GM18907 (cell line): ENCODE results near the gene PCDHGB5.

Experiments used
- ATAC-seq: cut with Tn5 transposase; IDR thresholded peaks from one replicate; pipeline ENCODE4 v1.9.1; 2021; ENCODE audit warnings: mild to moderate bottlenecking, moderate library complexity; ENCODE audit not compliant: unreplicated experiment

PCDHGB5 gene

DNA sequence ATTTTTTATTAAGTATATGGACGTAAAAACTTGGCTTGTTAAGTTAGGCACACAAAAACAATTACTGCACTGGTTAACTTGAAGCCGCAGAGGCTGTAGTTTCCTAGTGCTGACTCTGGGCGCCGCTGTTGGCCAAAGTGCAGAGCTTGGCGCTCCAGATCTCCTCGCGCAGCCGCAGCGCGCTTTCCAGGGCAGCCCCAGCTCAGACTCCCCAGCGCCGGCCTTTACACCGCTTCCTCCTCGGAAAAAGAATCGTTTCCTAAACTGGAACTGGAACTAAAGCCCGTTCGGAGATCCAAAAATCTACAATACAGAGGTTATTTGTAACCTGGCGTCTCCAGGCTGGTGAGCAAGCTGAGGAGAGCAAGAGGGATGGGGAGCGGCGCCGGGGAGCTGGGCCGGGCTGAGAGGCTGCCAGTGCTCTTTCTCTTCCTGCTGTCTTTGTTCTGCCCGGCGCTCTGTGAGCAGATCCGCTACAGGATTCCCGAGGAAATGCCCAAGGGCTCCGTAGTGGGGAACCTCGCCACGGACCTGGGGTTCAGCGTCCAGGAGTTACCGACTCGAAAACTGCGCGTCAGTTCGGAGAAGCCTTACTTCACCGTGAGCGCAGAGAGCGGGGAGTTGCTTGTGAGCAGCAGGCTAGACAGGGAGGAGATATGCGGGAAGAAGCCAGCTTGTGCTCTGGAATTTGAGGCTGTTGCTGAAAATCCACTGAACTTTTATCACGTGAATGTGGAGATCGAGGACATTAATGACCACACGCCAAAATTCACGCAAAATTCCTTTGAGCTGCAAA lies at the start of gene PCDHGB5:
Gene PCDHGB5 (plus strand): TSS at position 192 of the 796 bp plus-strand sequence. CDS start 181 bp downstream, at position 373.
- ATAC-seq = peak; percentile 58

DNA sequence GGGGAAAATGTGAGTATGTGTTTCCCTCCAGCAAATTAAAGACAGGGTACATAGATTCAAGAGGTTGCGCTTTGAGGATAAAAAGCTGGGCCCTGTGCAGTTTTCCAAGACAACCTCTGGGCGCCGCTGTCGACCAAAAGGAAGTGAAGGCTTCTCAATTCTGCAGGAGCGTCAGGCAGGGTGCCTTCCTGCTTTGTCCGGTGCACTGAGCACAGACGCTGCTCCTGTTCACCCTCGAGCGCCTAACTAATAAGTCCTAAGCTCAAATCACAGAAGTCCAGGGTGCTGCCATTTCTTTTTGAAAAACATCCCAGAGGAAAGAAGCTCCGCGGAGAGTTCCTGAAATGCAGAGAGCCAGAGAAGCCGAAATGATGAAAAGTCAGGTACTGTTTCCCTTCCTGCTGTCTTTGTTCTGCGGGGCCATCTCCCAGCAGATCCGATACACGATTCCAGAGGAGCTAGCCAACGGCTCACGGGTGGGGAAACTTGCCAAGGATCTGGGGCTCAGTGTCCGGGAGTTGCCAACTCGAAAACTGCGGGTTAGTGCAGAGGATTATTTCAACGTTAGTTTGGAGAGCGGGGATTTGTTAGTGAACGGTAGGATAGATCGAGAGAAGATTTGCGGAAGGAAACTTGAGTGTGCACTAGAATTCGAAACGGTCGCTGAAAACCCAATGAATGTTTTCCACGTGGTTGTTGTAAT lies 47.7 kb upstream of the PCDHGB5 start, which contains the start of gene PCDHGB1:
Gene PCDHGB1 (plus strand): TSS at position 183 of the 703 bp plus-strand sequence. CDS start 162 bp downstream, at position 345.
- ATAC-seq = peak; percentile 68

DNA sequence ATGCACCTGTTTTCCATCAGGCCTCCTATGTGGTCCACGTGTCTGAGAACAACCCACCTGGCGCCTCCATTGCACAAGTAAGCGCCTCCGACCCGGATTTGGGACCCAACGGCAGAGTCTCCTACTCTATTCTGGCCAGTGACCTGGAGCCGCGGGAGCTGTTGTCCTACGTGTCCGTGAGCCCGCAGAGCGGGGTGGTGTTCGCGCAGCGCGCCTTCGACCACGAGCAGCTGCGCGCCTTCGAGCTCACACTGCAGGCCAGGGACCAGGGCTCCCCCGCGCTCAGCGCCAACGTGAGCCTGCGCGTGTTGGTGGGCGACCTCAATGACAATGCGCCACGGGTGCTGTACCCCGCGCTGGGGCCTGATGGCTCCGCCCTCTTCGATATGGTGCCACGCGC lies 46.2 kb upstream of the PCDHGB5 start:
- no peak for ATAC-seq

DNA sequence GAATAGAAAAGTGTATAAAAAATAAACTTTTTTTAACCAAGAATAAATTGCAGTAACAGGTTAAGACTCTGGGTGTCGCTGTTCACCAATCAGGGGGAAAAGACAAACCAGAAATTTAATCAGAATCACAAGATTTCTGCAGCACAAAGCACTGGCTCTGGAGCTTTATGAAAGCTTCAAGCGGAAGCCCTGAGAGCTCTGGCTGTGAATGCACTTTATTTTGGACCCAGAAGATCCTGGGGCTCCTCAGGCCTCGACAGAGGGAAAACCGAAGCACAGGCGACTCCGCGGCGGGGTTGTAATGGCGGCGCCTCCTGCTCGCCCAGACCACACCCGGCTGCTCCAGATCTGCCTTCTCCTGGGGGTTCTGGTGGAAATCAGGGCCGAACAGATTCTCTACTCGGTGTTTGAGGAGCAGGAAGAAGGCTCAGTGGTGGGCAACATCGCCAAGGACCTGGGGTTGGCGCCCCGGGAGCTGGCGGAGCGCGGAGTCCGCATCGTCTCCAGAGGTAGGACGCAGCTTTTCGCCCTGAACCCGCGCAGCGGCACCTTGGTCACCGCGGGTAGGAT lies 42.8 kb upstream of the PCDHGB5 start, which contains the start of gene PCDHGA4:
Gene PCDHGA4 (plus strand): TSS at position 122 of the 570 bp plus-strand sequence. CDS start 87 bp downstream, at position 209.
- ATAC-seq = no peak

DNA sequence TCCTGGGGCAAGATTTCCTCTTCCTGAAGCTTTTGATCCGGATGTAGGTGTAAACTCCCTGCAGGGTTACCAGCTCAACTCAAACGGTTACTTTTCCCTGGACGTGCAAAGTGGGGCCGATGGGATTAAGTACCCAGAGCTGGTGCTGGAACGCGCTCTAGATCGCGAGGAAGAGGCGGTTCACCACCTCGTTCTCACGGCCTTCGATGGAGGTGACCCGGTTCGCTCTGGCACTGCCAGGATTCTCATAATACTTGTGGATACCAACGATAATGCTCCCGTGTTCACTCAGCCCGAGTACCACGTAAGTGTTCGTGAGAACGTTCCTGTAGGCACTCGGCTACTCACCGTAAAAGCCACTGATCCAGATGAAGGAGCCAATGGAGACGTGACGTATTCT lies 42.1 kb upstream of the PCDHGB5 start:
- no peak for ATAC-seq

DNA sequence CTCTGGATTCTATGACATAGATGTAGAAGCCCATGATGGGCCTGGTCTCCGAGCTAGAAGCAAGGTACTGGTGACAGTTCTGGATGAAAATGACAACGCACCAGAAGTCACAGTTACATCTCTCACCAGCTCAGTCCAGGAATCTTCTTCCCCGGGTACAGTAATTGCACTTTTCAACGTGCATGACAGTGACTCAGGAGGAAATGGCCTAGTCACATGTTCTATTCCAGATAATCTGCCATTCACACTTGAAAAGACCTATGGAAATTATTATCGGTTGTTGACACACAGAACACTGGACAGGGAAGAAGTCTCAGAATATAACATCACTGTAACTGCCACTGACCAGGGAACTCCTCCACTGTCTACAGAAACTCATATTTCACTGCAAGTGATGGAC lies 41.6 kb upstream of the PCDHGB5 start:
- ATAC-seq = no peak

DNA sequence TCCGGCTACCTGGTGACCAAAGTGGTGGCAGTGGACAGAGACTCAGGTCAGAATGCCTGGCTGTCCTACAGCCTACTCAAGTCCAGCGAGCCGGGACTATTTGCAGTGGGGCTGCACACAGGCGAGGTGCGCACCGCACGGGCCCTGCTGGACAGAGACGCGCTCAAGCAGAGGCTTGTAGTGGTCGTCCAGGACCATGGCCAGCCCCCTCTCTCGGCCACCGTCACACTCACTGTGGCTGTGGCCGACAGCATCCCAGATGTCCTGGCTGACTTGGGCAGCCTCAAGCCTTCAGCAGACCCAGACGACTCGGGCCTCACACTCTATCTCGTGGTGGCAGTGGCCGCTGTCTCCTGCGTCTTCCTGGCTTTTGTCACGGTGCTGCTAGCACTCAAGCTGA lies 40.8 kb upstream of the PCDHGB5 start:
- ATAC-seq = no peak

DNA sequence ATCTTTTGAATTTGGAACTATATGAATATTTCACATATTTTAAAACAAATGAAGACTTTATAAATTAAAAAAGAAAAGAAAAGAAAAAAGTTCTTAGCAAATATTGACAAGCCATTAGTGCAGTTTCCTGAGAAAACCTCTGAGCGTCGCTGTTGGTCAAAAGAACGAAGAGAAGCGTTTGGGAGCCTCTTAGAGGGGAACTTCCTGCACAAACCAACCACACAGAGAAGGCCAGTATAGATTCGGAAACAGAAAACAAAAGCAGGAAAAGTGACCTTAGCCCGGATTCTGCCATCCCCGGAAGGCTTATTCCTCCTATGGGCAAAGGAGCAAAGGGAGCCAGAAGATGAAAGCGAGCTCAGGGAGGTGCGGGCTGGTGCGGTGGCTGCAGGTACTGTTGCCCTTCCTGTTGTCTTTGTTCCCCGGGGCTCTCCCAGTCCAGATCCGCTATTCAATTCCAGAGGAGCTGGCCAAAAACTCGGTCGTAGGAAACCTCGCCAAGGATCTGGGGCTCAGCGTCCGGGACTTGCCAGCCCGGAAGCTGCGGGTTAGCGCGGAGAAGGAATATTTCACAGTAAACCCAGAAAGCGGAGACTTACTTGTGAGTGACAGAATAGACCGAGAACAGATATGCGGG lies 37.8 kb upstream of the PCDHGB5 start, which contains the start of gene PCDHGB2:
Gene PCDHGB2 (plus strand): TSS at position 205 of the 637 bp plus-strand sequence. CDS start 142 bp downstream, at position 347.
- ATAC-seq = peak; percentile 48

DNA sequence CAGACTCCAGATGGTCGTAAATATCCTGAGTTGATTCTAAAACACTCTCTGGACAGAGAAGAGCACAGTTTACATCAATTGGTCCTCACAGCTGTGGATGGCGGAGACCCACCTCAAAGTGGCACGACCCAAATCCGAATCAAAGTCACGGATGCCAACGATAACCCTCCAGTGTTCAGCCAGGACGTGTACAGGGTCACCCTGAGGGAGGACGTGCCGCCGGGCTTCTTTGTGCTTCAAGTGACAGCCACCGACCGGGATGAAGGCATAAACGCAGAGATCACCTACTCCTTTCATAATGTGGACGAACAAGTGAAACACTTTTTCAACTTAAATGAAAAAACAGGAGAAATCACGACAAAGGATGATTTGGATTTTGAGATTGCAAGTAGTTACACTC lies 37.1 kb upstream of the PCDHGB5 start:
- ATAC-seq = no peak

DNA sequence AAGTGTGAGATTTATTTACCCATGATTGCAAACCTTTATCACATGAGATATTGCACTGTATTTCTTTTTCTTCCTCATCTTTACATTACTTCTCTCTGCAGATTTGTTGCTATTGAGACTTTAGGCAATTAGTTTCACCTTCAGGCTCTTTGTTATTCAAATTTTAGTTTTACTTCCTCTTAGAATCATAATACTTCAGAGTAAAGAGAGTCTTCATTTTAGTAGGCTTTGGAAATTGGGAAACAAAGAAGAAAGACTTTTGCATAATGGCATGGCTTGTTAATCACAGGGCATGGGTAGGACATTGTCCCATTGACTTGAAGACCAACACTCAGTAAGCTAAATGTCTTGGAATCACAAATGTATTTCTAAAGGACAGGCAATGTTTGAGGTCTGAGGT lies 35.0 kb upstream of the PCDHGB5 start:
- no peak for ATAC-seq

DNA sequence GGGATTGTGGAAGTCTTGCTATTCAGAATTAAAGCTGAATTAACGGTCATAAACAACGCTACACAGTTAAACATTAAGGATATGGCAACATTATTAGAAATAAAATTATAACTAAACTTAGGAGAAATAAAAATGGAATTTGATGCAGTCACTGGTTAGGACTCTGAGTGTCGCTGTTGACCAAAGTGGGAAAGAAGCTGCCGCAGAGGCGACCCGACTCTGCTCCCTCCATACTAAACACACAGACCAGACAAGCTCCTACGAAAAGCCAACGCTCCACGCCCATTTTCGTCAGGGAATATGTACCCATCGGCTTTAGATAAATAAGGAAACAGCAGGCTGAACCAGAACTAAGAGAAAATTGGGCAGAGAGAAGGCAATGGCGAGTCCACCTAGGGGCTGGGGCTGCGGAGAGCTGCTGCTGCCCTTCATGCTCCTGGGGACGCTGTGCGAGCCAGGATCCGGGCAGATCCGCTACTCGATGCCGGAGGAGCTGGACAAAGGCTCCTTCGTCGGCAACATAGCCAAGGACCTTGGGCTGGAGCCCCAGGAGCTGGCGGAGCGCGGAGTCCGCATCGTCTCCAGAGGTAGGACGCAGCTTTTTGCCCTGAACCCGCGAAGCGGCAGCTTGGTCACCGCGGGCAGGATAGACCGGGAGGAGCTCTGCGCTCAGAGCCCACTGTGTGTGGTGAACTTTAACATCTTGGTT lies 33.6 kb upstream of the PCDHGB5 start, which contains the start of gene PCDHGA5:
Gene PCDHGA5 (plus strand): TSS at position 211 of the 709 bp plus-strand sequence. CDS start 169 bp downstream, at position 380.
- no peak for ATAC-seq

DNA sequence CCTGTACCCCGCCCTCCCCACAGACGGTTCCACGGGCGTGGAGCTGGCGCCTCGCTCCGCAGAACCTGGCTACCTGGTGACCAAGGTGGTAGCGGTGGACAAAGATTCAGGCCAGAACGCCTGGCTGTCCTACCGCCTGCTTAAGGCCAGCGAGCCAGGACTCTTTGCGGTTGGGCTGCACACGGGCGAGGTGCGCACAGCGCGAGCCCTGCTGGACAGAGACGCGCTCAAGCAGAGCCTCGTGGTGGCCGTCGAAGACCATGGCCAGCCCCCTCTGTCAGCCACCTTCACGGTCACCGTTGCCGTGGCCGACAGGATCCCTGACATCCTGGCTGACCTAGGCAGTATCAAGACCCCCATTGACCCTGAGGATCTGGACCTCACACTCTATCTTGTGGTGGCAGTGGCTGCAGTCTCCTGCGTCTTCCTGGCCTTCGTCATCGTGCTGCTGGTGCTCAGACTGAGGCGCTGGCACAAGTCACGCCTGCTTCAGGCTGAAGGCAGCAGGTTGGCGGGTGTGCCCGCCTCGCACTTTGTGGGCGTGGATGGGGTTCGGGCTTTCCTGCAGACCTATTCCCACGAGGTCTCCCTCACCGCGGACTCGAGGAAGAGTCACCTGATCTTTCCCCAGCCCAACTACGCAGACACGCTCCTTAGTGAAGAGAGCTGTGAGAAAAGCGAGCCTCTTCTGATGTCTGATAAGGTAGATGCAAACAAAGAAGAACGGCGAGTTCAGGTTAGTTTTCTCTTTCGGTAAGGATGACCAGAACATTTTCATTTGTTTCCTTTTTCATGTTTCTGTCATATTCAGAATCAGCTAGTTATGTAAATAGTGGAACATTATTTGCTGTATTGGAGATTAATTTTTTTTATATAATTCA lies 31.5 kb upstream of the PCDHGB5 start:
- no peak for ATAC-seq

DNA sequence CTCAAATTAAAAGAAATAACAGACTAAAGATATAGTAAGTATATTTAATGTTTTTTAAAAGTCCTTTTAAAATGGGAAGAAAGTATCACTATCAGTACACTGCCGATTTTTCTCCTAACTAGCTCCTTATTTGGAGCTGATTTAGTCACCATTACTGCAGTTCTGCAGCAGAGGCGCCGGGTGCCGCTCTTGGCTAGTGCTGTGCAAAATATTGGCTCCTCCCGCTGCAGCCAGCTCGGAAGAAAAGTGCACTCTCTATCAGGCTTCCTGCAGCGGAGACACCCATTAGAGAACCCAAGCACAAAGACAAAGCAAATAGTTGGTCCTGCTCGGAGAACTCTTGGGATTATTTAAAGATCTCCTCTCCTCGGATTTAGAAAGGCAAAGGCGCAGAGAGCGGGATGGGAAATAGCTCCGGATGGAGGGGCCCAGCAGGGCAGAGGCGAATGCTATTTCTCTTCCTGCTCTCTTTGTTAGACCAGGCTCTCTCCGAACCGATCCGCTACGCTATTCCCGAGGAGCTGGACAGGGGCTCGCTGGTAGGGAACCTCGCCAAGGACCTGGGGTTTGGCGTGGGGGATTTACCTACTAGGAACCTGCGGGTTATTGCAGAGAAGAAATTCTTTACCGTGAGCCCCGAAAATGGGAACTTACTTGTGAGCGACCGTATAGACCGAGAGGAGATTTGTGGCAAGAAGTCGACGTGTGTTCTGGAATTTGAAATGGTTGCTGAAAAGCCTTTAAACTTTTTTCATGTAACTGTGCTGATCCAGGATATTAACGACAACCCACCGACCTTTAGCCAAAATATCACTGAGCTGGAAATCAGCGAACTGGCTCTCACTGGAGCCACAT lies 27.5 kb upstream of the PCDHGB5 start, which contains the start of gene PCDHGB3:
Gene PCDHGB3 (plus strand): TSS at position 249 of the 855 bp plus-strand sequence. CDS start 153 bp downstream, at position 402.
- peak; percentile 97 for ATAC-seq

DNA sequence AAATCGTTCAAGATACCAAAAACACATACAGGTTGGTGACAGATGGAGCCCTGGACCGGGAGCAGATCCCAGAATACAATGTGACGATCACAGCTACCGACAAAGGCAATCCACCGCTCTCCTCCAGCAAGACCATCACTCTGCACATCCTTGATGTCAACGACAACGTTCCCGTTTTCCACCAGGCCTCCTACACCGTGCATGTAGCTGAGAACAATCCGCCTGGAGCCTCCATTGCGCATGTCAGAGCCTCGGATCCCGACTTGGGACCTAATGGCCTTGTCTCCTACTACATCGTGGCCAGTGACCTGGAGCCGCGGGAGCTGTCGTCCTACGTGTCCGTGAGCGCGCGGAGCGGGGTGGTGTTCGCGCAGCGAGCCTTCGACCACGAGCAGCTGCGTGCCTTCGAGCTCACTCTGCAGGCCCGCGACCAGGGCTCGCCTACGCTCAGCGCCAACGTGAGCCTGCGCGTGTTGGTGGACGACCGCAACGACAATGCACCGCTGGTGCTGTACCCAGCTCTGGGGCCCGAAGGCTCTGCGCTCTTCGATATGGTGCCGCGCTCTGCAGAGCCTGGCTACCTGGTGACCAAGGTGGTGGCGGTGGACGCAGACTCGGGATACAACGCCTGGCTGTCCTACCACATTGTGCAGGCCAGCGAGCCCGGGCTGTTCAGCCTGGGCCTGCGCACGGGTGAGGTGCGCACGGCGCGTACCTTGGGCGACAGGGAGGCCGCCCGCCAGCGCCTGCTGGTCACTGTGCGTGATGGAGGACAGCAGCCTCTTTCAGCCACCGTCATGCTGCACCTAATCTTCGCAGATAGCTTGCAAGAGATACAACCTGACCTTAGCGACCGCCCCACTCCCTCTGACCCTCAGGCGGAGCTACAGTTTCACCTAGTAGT lies 25.9 kb upstream of the PCDHGB5 start:
- no peak for ATAC-seq

DNA sequence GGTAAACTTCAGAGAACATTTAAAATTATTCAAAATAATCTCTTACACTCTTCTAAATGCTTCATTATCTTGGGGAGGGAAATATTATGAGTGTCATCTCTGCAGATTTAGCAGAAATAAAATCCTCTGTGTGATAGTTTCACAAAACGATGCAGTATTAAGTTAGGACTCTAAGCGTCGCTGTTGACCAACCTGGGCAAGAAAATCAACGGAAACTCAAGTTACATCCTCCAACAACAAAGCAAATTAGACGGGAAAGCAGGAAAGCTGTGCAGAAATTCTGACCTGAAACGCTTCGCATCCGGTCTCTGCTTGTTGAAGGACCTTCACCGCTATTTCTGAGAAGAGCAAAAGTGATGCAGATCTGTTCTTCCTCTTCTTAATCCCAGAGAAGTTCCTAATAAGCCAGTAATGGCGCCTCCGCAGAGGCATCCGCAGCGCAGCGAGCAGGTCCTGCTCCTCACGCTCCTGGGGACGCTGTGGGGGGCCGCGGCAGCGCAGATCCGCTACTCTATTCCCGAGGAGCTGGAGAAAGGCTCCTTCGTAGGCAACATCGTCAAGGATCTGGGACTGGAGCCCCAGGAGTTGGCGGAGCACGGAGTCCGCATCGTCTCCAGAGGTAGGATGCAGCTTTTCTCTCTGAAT lies 24.0 kb upstream of the PCDHGB5 start, which contains the start of gene PCDHGA6:
Gene PCDHGA6 (plus strand): TSS at position 219 of the 645 bp plus-strand sequence. CDS start 193 bp downstream, at position 412.
- ATAC-seq = no peak

DNA sequence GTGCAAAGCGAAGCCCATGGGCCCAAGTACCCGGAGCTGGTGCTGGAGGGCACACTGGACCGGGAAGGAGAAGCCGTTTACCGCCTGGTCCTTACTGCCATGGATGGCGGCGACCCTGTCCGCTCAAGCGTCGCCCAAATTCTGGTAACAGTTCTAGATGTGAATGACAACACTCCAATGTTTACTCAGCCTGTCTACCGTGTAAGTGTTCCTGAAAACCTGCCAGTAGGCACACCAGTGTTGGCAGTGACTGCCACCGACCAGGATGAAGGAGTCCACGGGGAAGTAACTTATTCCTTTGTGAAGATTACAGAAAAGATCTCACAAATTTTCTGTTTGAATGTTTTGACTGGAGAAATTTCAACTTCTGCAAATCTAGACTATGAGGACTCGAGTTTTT lies 23.1 kb upstream of the PCDHGB5 start:
- ATAC-seq = no peak
